Lung (tissue), 12 donors: Measurements from ENCODE around the gene TOM1L2. TPM values are rescaled to one million over a fixed set of nuclear protein-coding genes. Genes with fewer than 3 reads are reported as not detected.

Experiments used
- ATAC-seq: fragments of 200-7000 bp; cut with Tn5 transposase; one replicate; pipeline ENCODE4 v1.9.1; 2020; ENCODE audit warnings: moderate number of reproducible peaks; ENCODE audit not compliant: insufficient read depth, low FRiP score
- DNase-seq, 3 donors: peaks; one replicate each; pipeline ENCODE4 v3.0.0-alpha.2; 2013 to 2017
- H3K27ac ChIP-seq, 2 donors: one replicate each; pipeline ENCODE4 v1.5.1; 2013; ENCODE audit warnings: mild to moderate bottlenecking in 2 of 2, moderate library complexity in 2 of 2, control low read depth in 1 of 2, inconsistent platforms in 1 of 2, low read depth in 1 of 2, low read length in 1 of 2
- H3K27me3 ChIP-seq, 3 donors: one replicate each; pipeline ENCODE4 v1.5.1; 2013; ENCODE audit warnings: low read length in 2 of 3; ENCODE audit not compliant: control insufficient read depth in 3 of 3, insufficient read depth in 3 of 3
- H3K36me3 ChIP-seq, 4 donors: one replicate each; pipeline ENCODE4 v1.5.1; 2013; ENCODE audit warnings: low read length in 4 of 4, mild to moderate bottlenecking in 1 of 4, moderate library complexity in 1 of 4; ENCODE audit not compliant: control insufficient read depth in 4 of 4, insufficient read depth in 4 of 4
- H3K4me1 ChIP-seq, 5 donors: one replicate each; pipeline ENCODE4 v1.5.1; 2013; ENCODE audit warnings: low read length in 5 of 5, mild to moderate bottlenecking in 2 of 5, moderate library complexity in 1 of 5; ENCODE audit not compliant: control insufficient read depth in 5 of 5, insufficient read depth in 5 of 5
- H3K4me3 ChIP-seq: one replicate; pipeline ENCODE4 v1.5.1; 2013; ENCODE audit warnings: mild to moderate bottlenecking, control low read depth, moderate library complexity
- H3K9ac ChIP-seq, 2 donors: one replicate each; pipeline ENCODE4 v1.5.1; 2013; ENCODE audit warnings: low read length in 2 of 2, control low read depth in 1 of 2; ENCODE audit not compliant: insufficient read depth in 1 of 2
- H3K9me3 ChIP-seq, 4 donors: one replicate each; pipeline ENCODE4 v1.5.1; 2013; ENCODE audit warnings: low read length in 3 of 4, mild to moderate bottlenecking in 1 of 4, moderate library complexity in 1 of 4; ENCODE audit not compliant: control insufficient read depth in 4 of 4, insufficient read depth in 3 of 4
- CTCF ChIP-seq: IDR thresholded peaks from 2 replicates; pipeline ENCODE4 v1.5.1; 2012; ENCODE audit warnings: mild to moderate bottlenecking; ENCODE audit errors: control extremely low read depth, extremely low read depth
- WGBS, 2 donors: extraction: QIAGEN DNeasy Blood & Tissue Kit; methylation state at CpG; one replicate each; pipeline ENCODE4 v1.1.7; 2013; 5-methylcytosine and 5-hydroxymethylcytosine counted together
- polyA plus RNA-seq, 2 donors: library from polyadenylated mRNA; stranded (reverse); fragments of 200-250 nt; gene quantifications; one replicate each; pipeline ENCODE4 v1.2.1, GENCODE V29; 2013
- total RNA-seq, 2 donors: library from RNA; depleted of rRNA in 1 of 2; stranded (reverse); fragments of >200 nt in 1 of 2; gene quantifications; one replicate each; pipeline ENCODE4 v1.2.1, GENCODE V29; 2014 to 2021
- donor health status: control.
- donor health status: control.
- donor health status: Bipolar disorder and iron deficiency.
- donor health status: healthy.
- donor health status: DM: yes; HTN: yes; CAD: no.

TOM1L2 gene
- total and polyA plus RNA-seq, 4 donors = 21.5 to 56.5 (median 35.8) TPM

GRCh38 chr17:17813055-17813724 is 159.0 kb downstream of the TOM1L2 start:
- H3K36me3 ChIP-seq = peaks cover 0 to 57% (median 3%) of the 10 kb centered on the region in 4 donors
- no peaks in the 10 kb centered on the region for H3K27me3 ChIP-seq
- 93 to 94% methylated on average over 25 of the region's 25 CpGs for WGBS, 2 donors
- ATAC-seq (no peak), DNase-seq (no peak)
- no peak for TF ChIP-seq CTCF
- no peak overlapping the region for H3K27ac ChIP-seq
- no peak overlapping the region for H3K4me3 ChIP-seq
- H3K4me1 ChIP-seq = peaks cover 0 to 35% (median 9%) of the 10 kb centered on the region in 5 donors
- no peak overlapping the region for H3K9ac ChIP-seq
- no peaks in the 10 kb centered on the region for H3K9me3 ChIP-seq

DNA sequence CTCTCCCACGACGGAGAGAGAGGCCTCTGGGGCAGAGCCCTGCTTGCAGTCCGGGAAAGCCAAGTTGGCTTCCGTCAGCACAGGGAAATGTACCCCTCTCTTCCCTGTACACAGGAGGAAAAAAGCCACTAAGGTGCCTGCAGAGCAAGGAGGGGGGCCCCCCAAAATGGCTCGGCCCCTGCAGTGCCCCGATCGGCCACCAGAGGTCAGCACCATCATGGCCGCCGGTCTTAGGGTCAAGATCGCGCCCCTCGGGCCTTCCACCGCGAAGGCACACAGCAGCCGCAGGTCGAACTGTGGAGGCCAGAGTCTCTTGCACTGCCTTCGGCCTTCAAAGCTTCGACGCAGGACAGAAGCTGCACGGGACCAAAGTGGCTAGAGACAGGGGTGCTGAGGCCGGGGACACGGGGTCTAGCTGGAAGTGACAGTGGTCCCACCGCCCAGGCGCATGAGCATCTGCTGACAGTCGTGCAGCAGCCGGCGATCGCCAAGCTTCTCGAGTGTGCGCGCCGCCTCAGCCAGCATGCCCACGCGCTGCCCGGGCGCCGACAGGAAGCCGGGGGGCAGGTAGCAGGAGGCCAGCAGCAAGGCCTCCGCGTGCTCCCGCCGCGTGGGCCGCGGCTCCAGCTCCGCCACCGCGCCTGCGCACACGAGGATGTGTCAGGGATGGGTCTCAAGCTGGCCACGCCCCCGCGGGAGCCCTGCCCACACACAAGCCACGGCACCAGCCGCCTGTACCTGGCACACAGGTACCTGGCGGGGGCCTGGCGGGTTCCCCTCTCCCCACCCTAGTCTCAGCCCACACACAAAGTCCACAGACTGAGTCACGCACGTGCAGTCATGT is 159.8 kb downstream of the TOM1L2 start:
- peaks cover 3 to 53% (median 3%) of the 10 kb centered on the region in 4 donors for H3K36me3 ChIP-seq

DNA sequence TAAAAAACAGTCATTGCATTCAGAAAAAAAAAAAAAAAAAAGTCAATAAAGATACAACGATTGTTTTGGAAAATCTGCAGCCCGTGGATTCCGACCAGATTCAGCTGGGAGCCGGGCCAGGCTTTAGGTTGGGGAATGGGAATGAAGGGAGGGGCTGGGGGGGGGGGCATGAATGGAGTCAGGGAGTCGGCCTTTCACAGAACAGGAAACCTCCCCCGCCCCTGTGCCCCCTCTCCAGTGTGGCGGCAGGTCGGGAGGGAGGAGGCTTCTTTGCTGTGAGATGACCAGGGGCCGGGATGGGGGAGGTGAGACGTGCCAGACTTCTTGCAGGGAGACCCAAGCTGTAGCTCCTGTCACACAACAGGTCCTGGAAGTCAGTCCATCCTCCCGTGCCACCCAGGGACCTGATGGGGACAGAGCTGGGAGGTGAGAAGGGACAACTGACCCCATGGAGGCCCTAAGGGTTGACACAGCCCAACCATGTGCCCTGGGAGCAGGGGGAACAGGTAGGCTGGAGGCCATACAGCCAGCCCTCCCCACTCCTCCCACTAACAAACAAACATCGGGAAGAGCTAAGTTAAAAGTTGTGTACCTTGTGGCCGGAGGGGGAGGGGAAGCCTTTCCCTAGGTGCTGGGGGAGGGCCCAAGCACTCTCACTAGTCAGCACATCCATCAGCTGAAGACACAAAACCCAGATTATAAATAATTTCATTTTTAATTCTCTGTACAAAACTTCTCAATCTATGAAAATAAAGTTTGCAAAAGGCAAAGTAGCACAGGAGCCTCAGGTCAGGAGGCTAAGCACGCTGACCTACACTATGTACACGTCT is 160.6 kb downstream of the TOM1L2 start:
- peaks cover 1 to 44% (median 5%) of the 10 kb centered on the region in 4 donors for H3K36me3 ChIP-seq
- H3K27me3 ChIP-seq = no peaks in the 10 kb centered on the region
- DNase-seq (peak; percentile 82 to 91 (median 91)), ATAC-seq (no peak)
- WGBS, 2 donors = 46 to 59% methylated on average over 15 of the region's 15 CpGs
- peak overlapping the region in 1 of 2 donors; percentile 41 for H3K27ac ChIP-seq
- peaks cover 0 to 35% (median 9%) of the 10 kb centered on the region in 5 donors for H3K4me1 ChIP-seq
- H3K9ac ChIP-seq = no peak overlapping the region
- TF ChIP-seq CTCF = no peak
- H3K9me3 ChIP-seq = no peaks in the 10 kb centered on the region
- H3K4me3 ChIP-seq = no peak overlapping the region

More for the DNA sequence above, 159.8 kb downstream of the TOM1L2 start:
- Histone ChIP-seq H3K4me3 (no peak overlapping the region), H3K4me1 (peaks cover 0 to 35% (median 9%) of the 10 kb centered on the region in 5 donors), H3K9me3 (no peaks in the 10 kb centered on the region), H3K27ac (peak overlapping the region in 1 of 2 donors; percentile 34), H3K9ac (no peak overlapping the region), H3K27me3 (no peaks in the 10 kb centered on the region)
- DNase-seq (peak; percentile 74 to 82 (median 80)), ATAC-seq (peak; percentile 56)
- peak; percentile 91 for TF ChIP-seq CTCF
- WGBS, 2 donors = 61 to 66% methylated on average over 59 of the region's 59 CpGs
